ENCODE results near the gene BLM. TPM values are rescaled to one million over a fixed set of nuclear protein-coding genes. Genes with fewer than 3 reads are reported as not detected.

The BLM gene
- total and polyA plus RNA-seq, 2 of the 13 experiments (the other 11 are each of a cell fraction or from before 2014, with no cell fraction given), result 5.1 to 11.8 TPM

DNA sequence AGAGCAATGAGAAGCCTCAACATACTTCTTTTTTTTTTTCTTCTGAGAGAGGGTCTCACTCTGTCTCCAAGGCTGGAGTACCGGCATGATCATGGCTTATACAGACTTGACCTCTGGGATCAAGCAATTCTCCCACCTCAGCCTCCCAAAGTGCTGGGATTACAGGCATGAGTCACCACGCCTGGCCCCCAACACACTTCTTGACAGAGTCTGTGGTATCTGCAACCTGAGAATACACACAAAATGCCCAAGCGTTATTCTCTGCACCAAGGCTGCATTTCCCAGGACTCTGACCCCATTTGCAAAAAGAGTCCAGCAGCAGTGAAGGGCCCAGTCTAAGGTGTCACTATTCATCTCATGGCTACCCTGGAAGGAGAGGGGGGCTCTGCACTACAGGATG is 42.7 kb upstream of the BLM start:
- 94% methylated on average over 1 of the region's 3 CpGs for WGBS (ENCODE audit: low lambda C conversion rate)
- Histone ChIP-seq H3K9ac (ENCODE audit: insufficient read depth, low read depth, low read length) (no peak overlapping the region), H3K4me2 (ENCODE audit: low read depth, low read length) (no peak overlapping the region), H3K27ac (ENCODE audit: extremely low read length, insufficient read depth, low read length) (no peak overlapping the region), H3K36me3 (replicated peaks in 1 of 2; ENCODE audit: control insufficient read depth in 1 of 2, insufficient read depth in 2 of 2, low read length in 2 of 2) (no peaks in the 10 kb centered on the region), H2AFZ (ENCODE audit: low read length) (no peak overlapping the region), H3K9me3 (ENCODE audit: low read length) (no peaks in the 10 kb centered on the region), H4K20me1 (ENCODE audit: insufficient read depth, low read length) (no peaks in the 10 kb centered on the region), H3K27me3 (ENCODE audit: control insufficient read depth in 1 of 2, insufficient read depth in 2 of 2, low read length in 2 of 2) (peaks cover 0 to 2% of the 10 kb centered on the region in 2 experiments; a peak in 2 of 5 replicates), H3K79me2 (ENCODE audit: insufficient read depth, low read length) (no peaks in the 10 kb centered on the region), H3K4me3 (replicated peaks in 1 of 3; ENCODE audit: insufficient read depth in 1 of 3, low read depth in 2 of 3, low read length in 3 of 3) (no peak overlapping the region), H3K4me1 (ENCODE audit: insufficient read depth, low read length) (no peaks in the 10 kb centered on the region)
- ChIA-PET POLR2A (no interaction called here), CTCF (ENCODE audit: low intra/inter-chr PET ratio, low total read pairs) (no interaction called here)
- no TSS peak for BruUV-seq (replicated peaks)
- ATAC-seq, result no peak
- FAIRE-seq, result no peak
- no peak for DNase-seq (ENCODE audit: low spot score)
- intact Hi-C loops (cut with micrococcal nuclease; ENCODE audit: unreplicated experiment), result no loop called here
- in situ Hi-C loops (cut with HindIII; ENCODE audit: extremely low pct_ligation_motif_present, low pct_unique_long_range_greater_than_20kb), result no loop called here
- no peak for TF ChIP-seq HMG20B (CRISPR knock-in tag; conservative IDR thresholded peaks at IDR 0.05)
- TF ChIP-seq TOPORS (CRISPR knock-in tag; IDR thresholded peaks at IDR 0.05), result no peak
- TF ChIP-seq, protein P1, sequence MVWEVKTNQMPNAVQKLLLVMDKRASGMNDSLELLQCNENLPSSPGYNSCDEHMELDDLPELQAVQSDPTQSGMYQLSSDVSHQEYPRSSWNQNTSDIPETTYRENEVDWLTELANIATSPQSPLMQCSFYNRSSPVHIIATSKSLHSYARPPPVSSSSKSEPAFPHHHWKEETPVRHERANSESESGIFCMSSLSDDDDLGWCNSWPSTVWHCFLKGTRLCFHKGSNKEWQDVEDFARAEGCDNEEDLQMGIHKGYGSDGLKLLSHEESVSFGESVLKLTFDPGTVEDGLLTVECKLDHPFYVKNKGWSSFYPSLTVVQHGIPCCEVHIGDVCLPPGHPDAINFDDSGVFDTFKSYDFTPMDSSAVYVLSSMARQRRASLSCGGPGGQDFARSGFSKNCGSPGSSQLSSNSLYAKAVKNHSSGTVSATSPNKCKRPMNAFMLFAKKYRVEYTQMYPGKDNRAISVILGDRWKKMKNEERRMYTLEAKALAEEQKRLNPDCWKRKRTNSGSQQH (CRISPR knock-in tag; IDR thresholded peaks at IDR 0.05; ENCODE audit: low read depth), result no peak
- no peak for TF ChIP-seq RBM22 (optimal IDR thresholded peaks at IDR 0.05; ENCODE audit: low read length)
- TF ChIP-seq, protein P2, sequence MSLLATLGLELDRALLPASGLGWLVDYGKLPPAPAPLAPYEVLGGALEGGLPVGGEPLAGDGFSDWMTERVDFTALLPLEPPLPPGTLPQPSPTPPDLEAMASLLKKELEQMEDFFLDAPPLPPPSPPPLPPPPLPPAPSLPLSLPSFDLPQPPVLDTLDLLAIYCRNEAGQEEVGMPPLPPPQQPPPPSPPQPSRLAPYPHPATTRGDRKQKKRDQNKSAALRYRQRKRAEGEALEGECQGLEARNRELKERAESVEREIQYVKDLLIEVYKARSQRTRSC (CRISPR knock-in tag; IDR thresholded peaks at IDR 0.05; ENCODE audit: low read depth), result no peak
- TF ChIP-seq, protein P3, sequence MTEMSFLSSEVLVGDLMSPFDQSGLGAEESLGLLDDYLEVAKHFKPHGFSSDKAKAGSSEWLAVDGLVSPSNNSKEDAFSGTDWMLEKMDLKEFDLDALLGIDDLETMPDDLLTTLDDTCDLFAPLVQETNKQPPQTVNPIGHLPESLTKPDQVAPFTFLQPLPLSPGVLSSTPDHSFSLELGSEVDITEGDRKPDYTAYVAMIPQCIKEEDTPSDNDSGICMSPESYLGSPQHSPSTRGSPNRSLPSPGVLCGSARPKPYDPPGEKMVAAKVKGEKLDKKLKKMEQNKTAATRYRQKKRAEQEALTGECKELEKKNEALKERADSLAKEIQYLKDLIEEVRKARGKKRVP (CRISPR knock-in tag; IDR thresholded peaks at IDR 0.05), result no peak
- no peak for TF ChIP-seq BRD4 (CRISPR knock-in tag; IDR thresholded peaks at IDR 0.05)
- TF ChIP-seq, protein P4, sequence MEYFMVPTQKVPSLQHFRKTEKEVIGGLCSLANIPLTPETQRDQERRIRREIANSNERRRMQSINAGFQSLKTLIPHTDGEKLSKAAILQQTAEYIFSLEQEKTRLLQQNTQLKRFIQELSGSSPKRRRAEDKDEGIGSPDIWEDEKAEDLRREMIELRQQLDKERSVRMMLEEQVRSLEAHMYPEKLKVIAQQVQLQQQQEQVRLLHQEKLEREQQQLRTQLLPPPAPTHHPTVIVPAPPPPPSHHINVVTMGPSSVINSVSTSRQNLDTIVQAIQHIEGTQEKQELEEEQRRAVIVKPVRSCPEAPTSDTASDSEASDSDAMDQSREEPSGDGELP (IDR thresholded peaks at IDR 0.05; ENCODE audit: borderline replicate concordance, low read depth), result no peak
- TF ChIP-seq, protein P5, sequence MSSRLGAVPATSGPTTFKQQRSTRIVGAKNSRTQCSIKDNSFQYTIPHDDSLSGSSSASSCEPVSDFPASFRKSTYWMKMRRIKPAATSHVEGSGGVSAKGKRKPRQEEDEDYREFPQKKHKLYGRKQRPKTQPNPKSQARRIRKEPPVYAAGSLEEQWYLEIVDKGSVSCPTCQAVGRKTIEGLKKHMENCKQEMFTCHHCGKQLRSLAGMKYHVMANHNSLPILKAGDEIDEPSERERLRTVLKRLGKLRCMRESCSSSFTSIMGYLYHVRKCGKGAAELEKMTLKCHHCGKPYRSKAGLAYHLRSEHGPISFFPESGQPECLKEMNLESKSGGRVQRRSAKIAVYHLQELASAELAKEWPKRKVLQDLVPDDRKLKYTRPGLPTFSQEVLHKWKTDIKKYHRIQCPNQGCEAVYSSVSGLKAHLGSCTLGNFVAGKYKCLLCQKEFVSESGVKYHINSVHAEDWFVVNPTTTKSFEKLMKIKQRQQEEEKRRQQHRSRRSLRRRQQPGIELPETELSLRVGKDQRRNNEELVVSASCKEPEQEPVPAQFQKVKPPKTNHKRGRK (CRISPR knock-in tag; IDR thresholded peaks at IDR 0.05), result no peak
- TF ChIP-seq, protein P6, sequence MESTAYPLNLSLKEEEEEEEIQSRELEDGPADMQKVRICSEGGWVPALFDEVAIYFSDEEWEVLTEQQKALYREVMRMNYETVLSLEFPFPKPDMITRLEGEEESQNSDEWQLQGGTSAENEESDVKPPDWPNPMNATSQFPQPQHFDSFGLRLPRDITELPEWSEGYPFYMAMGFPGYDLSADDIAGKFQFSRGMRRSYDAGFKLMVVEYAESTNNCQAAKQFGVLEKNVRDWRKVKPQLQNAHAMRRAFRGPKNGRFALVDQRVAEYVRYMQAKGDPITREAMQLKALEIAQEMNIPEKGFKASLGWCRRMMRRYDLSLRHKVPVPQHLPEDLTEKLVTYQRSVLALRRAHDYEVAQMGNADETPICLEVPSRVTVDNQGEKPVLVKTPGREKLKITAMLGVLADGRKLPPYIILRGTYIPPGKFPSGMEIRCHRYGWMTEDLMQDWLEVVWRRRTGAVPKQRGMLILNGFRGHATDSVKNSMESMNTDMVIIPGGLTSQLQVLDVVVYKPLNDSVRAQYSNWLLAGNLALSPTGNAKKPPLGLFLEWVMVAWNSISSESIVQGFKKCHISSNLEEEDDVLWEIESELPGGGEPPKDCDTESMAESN (CRISPR knock-in tag; conservative IDR thresholded peaks at IDR 0.05), result no peak
- TF ChIP-seq, protein P7, sequence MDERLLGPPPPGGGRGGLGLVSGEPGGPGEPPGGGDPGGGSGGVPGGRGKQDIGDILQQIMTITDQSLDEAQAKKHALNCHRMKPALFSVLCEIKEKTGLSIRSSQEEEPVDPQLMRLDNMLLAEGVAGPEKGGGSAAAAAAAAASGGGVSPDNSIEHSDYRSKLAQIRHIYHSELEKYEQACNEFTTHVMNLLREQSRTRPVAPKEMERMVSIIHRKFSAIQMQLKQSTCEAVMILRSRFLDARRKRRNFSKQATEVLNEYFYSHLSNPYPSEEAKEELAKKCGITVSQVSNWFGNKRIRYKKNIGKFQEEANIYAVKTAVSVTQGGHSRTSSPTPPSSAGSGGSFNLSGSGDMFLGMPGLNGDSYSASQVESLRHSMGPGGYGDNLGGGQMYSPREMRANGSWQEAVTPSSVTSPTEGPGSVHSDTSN (CRISPR knock-in tag; IDR thresholded peaks at IDR 0.05), result no peak
- no peak for TF ChIP-seq EED (CRISPR knock-in tag; IDR thresholded peaks at IDR 0.05)
- TF ChIP-seq CHCHD3 (CRISPR knock-in tag; IDR thresholded peaks at IDR 0.05), result no peak
- TF ChIP-seq NONO (IDR thresholded peaks at IDR 0.05), result no peak
- no peak for TF ChIP-seq NONO (CRISPR knock-in tag; conservative IDR thresholded peaks at IDR 0.05)
- TF ChIP-seq, protein P8, sequence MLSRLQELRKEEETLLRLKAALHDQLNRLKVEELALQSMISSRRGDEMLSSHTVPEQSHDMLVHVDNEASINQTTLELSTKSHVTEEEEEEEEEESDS (CRISPR knock-in tag; IDR thresholded peaks at IDR 0.05; ENCODE audit: borderline replicate concordance), result no peak
- TF ChIP-seq ZNF788 (CRISPR knock-in tag; IDR thresholded peaks at IDR 0.05; ENCODE audit: borderline replicate concordance), result no peak

Measured in HepG2 (cell line).